Glomerular visceral epithelial cell (primary cell): ENCODE data around the gene PAXX.
A peak's percentile ranks its signal among the peaks of the same experiment; 100 is the strongest.
"Not testable (repeated sequence)": the region's sequence is repeated elsewhere in the genome, so short reads cannot be mapped to it uniquely, and the experiment has no call there.

Experiments
- DNase-seq: peaks from one replicate; pipeline ENCODE4 v3.0.0-alpha.2; 2016; ENCODE audit errors: extremely low spot score

The PAXX gene

DNA sequence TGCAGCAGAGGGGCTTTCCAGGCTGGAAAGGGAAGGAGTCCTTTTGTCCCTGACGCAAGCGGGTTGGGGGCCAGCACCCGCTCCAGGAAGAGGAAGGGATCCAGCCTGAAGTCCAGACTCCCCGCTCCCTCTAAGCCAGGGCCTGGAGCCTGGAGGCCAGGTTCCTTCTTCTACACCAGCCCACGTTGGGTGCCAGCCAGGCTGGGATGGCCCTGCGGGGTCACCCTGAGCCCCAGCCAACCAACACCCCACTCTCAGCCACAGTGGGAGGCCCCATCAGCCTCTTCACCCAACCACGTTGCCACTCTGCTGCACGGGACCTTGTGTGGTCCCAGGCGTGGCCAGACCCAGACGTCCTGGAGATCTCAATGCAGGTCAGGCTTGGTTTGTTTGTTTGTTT, 40.6 kb downstream of the PAXX start:
- no peak for DNase-seq

DNA sequence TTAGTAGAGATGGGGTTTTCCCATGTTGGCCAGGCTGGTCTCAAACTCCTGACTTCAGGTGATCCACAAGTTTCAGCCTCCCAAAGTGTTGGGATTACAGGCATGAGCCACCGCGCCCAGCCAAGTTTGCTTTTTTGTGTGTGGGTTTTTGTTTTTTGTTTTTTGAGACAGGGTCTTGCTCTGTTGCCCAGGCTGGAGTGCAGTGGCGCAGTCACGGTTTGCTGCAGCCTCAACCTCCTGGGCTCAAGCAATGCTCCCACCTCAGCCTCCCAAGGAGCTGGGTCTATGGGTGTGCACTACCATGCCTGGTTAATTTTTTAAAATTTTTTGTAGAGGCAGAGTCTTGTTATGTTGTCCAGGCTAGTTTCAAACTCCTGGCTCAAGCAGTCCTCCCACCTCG, 41.3 kb downstream of the PAXX start:
- not testable (repeated sequence) for DNase-seq

DNA sequence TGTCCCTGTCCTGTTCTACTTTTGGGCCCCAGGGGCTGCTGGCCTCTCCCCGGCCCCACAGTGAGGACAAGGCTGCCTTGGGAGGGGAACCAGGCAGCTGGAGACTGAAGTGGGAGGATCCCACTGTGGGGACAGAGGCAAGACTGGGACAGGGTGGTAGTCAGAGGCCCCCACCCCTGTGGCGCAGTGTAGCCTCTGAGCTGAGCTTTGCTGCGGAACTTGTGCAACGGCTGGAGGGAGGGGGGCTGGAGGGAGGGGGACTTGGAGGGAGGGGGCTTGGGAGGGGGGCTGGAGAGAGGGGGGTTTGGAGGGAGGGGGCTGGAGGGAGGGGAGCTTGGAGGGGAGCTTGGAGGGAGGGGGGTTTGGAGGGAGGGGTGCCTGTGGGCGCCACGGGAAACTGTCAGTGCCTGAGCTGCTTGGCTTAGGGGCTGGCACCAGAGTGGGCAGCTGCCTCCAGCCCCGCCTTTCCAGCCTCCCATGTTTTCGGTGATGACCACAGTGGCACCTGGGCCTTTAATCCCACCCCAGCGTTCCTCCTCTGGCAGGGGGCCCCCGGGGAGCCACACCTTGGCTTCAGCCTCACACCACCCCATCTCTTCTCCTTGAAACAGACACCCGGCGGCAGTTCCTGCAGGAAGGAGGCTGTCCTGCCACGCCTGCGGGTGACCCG, 42.0 kb downstream of the PAXX start:
- DNase-seq = no peak

DNA sequence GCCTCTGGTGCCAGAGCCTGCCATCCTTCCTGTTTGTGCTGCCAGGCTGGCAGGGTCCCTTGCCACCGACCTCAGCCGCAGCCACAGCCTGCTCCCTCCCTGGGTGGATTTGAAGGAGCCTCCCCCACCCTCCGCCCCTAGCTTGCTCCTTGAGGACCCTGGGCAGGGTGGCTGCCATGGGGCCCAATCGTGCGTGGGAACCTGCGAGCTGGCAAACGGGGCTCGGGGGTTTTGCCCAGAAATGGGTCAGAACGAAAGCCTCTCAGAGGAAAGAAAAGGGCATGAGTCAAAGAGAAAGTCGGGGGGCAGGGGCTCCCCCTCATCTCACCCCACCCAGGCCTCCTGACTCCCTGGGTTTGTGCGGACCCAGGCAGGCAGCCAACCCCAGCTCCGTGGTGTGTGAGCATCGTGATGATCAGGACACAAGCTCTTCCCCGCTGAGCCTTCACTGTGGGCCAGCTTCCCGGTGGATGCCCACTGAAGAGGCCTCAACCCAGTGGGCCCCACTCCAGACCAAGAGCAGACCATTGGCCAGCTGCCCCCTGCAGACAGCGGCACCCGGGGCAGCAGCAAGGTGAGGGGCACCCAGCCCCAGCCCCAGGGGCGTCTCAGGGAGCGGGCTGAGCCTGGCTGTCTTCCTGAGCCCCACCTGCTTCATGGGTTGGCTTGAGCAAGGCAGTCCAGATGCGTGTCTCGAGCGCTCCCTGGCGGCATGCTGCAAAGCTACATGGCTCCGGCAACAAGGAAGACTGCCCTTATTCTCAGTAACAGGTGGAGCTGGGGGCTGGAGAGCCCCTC, 42.7 kb downstream of the PAXX start:
- peak; percentile 83 for DNase-seq

DNA sequence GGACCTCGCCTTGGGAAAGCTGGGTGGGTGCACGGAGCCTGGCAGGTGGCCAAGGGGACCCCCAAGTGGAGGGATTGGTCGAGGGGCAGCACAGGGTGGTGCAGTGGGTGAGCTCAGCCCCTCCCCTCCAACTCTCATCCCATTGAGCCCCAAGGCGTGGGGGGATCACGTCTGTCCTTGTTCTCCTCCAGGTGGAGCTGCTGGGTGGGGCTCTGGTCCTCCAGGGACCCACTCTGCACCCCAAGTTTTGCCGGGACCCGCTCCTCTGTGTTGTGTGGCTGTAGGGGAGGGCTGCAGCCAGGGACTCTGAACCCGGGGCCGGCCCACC, 43.2 kb downstream of the PAXX start:
- no peak for DNase-seq

- no peak for DNase-seq
Observed at GRCh38 chr9:137035937-137036336, 43.7 kb downstream of the PAXX start.

DNA sequence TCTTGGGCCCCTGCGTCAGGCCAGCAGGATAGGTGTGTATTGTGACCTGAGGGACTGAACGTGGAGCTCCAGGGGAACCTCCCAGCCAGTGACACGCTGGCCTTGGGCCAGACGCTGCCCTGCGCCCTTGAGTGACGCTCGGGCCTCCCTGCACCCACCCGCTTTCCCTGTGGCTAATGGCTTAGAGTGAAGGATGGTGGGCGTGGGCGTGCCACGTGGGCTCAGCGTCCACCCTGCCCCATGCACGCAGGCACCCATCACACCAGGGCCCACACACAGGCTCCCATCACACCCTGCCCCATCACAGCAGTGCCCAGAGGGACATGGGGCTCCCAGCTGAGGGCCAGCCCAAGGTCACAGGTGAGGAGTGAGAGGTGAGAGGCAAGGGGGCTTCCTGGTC, 44.8 kb downstream of the PAXX start:
- DNase-seq = no peak

GRCh38 chr9:137037483-137037882, 45.3 kb downstream of the PAXX start:
- DNase-seq = no peak

DNA sequence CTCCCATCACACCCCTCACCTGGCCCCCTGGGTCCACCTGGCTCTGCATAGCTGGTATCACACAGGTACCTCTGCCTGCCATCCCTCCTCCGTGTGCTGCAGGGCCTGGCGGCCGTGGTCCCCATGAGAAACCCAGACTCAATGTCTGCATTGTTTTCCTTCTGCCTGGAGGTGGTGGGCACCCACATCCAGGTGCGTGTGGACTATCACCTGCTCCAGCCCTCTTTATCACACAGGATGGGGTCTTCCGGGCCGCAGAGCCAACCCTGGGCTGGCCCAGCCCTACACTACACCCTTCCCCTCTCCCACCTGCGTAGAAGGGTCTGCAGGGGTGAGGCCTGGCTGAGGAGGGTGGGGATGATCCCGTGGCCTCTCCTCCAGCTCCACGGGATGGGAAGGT, 46.7 kb downstream of the PAXX start:
- DNase-seq = no peak

- no peak for DNase-seq
Observed at GRCh38 chr9:137039611-137040366, 47.6 kb downstream of the PAXX start.

DNA sequence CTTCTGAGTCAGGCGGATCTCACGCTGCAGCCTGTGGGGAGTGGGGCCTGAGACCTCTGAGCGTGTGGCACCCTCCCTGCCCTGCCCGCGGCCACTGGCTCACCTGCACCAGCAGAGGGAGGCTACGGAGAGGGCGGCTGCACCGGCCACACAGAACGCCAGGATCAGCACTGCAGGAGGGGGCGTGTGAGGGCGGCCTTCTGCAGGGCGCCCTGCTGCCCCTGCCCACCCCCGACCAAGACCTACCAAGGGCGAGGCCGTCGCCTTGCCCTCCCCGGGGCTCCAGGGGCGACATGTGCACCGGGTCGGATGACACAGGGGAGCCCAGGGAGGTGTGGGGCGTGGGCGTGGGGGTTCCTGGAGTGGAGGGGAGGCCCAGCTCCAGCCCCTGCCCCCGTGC, 48.3 kb downstream of the PAXX start:
- DNase-seq = no peak

GRCh38 chr9:137041124-137041523, 48.9 kb downstream of the PAXX start:
- no peak for DNase-seq

DNA sequence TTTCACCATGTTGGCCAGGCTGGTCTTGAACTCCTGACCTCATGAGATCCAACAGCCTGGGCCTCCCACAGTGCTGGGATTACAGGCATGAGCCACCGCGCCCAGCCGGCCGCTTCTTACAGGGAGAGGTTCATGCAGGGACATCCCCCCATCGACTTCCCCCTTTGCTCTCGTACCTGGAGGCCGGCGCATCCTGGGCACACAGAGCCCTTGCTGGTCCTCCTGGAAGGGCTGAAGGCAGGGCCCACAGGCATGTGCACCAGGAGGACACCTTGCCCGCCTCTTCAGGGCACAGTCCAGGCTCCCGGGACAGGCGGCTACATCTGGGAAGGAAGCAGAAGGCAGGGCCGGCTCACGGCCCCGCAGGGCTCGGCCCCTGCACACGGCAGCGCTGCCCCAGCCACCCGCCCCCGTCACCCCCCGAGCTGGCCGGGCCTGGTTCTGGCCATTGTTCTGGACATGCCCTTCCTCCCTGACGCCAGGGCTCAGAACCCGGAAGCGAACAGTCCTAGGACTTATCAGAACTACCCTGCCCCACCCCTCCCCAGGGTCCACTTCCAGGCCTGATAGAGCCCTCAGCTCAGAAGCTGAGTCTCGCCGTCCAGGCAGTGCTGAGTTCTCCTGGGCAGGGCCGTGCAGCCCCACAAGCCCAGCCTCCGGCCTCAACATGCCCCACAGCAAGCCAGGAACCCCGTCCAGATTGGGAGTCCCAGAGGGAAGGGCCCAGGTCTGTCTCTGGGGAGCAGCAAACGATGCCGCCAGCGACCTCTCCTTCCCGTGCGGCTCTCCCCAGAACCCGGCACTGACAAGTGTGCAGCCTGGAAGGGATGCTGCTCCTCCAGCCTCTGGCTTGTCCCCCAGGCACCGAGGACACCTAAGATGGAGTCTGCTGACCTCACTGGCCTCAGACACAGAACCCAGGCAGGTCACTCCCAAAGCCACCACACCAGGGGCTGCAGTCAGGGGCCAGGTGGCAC, 50.8 kb downstream of the PAXX start:
- DNase-seq = no peak
